HG02973 (cell line): ENCODE data around the gene ITPR3.

Experiments
- ATAC-seq: cut with Tn5 transposase; IDR thresholded peaks from one replicate; pipeline ENCODE4 v1.9.1; 2021; ENCODE audit warnings: moderate library complexity; ENCODE audit not compliant: unreplicated experiment

Gene ITPR3

GRCh38 chr6:33620856-33621710, at the start of gene ITPR3:
Gene ITPR3, plus strand, starts transcription at chr6:33621322. Its CDS starts 281 bp downstream, at chr6:33621603.
- ATAC-seq: peak; percentile 52

DNA sequence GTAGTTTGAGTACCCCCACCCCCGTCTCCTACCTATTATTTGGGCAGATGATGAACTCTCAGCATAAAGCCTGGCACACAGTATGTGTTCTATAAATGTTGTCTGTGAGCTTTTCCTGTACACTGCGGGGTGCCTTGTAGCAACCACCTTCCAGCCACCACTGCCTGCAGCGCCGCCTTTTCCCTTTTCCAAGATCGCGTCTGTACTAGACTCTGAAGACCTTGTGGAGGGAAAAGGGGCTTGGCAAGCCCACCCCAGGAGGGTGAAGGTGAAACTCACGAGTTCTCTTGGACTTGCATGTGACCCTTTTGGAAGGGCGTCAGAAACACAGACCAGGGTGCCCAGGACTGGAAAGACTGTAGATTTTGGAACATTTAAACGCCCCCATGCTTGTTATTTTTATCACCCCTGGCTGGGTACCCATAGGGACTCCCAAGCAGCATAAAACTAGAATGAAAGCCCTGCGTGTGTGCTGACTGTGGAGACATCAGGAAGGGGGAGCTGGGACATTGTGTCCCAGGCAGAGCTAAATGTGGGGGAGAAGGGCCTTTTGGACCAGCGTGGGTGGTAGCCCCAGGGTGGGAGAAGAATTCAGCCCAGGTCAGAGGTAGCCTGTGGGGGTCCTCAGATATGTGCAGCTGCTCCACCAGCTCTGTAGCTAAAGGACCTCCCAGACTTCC, 49.3 kb upstream of the ITPR3 start:
- ATAC-seq: no peak

- ATAC-seq: no peak
Measured at GRCh38 chr6:33575211-33575610, 45.9 kb upstream of the ITPR3 start.

DNA sequence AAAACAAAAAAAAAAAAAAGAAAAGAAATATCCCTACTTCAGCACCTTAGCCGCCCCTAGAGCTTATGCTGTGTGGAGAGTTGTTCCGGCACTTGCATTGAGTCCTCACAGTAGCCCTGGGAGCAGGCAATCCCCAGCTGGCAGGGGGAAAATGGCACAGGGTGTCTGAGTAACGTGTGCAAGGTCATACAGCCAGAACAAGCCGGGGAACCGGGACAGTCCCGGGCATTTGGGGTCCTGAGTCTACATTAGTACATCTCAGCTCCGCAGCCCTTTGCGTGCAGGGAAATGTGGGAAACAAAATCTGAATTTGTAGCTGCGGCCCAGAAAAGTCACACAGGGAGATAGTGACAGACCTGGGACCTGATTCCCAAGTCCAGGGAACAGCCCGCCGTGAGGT, 44.5 kb upstream of the ITPR3 start:
- ATAC-seq: no peak

DNA sequence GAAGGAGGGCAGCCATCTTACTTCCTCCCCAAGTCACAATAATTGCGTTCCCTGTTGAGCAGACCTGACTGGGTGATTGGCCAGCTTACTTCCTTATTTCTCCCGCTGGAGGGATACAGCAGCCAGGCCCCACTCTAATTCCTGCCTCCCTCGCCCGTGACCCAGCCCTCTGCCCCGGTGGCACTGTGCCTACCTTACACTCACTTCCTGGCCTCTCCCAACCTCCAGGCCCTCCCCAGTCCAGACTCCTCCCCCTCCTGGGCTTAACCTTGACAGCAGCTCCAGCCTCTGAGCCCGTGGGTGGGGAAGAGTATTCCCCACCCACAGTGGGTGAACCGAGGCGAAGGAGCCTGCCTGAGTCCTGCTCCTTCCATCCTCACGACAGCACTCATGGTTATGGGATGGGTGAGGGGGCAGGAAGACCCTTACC, 44.0 kb upstream of the ITPR3 start:
- no peak for ATAC-seq

GRCh38 chr6:33577718-33578117, 43.4 kb upstream of the ITPR3 start:
- ATAC-seq: no peak

DNA sequence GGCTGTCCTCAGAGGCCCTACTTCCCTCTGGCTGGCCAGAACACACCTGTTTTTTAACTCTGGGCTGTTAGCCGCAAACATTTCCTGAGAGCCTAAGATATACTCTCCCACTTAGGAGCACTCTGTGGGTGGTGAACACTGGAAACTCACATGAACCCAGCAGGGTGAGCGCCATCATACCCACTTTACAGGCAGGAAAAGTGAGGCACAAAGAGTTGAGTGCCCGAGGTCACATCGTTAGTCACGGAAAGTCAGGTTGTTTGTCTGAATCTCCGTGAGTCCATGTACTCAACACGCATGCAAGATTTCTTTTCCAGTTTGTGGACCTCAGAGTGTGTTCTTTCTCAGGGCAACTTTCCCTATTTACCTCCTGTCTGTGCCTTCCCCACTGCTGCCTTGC, 43.0 kb upstream of the ITPR3 start:
- ATAC-seq: no peak

DNA sequence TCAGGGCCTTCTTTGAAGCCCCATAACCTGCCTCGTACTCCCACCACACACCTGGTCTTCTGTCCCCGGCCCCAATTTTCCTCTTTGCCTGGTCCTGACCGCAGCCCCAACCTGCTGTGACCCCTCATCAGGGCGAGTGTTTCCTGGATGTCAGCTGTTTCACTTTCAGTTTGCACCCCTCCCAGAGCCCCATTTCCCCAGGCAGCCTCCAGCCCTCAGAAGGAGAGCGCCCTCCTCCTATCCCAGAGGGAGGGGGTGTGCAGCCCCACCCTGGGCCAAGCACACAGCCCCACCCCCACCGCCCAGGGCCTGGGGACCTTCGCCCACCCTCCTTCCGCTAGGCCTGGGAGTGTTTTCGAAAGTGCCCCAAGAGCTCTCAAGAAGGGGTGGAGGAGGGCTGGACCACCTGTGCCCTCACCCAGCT, 42.5 kb upstream of the ITPR3 start:
- no peak for ATAC-seq

DNA sequence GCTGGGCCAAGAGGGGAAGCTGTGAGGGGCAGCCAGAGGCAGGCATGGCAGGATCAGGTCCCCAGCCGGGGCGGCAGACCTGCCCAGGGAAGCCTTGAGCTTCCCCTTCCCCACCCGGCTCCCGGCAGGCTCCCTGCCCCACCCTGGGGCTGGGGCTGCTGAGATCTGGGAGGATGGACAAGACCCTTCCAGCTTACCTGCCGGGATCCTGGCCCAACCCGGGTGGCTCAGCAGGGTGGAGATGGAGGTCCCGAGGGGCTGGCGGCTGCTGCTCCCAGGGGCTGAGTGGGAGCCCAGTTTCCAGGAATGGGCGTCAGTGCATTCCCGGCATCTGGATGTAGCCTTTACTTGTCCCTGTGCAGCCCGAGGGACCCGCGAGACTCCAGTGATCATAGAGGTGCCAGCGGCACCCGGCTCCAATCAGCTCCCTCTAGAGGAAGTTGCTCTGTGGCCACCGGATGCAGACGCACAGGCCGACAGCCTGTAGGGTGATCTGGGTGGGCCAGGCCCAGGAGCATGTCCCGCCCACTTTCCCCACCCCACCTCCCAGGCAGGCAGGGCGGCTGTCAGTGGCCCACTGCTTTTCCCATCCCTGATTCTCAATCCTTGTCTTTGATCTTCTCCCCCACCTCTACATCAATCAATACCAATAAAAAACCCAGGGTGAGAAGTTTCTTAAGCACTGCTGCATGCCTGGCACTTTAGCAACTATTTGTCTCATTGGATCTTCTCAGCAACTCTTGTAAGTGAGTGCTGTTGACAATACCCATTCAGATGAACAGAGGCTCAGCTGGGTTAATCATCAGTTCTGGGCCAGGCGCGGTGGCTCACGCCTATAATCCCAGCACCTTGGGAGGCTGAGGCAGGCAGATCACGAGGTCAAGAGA, 41.1 kb upstream of the ITPR3 start, which contains the start of gene BAK1:
Gene BAK1, minus strand, starts transcription at position 449 of the 887 bp plus-strand sequence. CDS start 2,672 bp downstream, outside the sequence.
- peak; percentile 88 for ATAC-seq

- ATAC-seq: no peak
Measured at GRCh38 chr6:33581186-33581585, 39.9 kb upstream of the ITPR3 start.

GRCh38 chr6:33583591-33584155, 37.4 kb upstream of the ITPR3 start:
- ATAC-seq: no peak

GRCh38 chr6:33584700-33585402, 36.3 kb upstream of the ITPR3 start:
- ATAC-seq: no peak

DNA sequence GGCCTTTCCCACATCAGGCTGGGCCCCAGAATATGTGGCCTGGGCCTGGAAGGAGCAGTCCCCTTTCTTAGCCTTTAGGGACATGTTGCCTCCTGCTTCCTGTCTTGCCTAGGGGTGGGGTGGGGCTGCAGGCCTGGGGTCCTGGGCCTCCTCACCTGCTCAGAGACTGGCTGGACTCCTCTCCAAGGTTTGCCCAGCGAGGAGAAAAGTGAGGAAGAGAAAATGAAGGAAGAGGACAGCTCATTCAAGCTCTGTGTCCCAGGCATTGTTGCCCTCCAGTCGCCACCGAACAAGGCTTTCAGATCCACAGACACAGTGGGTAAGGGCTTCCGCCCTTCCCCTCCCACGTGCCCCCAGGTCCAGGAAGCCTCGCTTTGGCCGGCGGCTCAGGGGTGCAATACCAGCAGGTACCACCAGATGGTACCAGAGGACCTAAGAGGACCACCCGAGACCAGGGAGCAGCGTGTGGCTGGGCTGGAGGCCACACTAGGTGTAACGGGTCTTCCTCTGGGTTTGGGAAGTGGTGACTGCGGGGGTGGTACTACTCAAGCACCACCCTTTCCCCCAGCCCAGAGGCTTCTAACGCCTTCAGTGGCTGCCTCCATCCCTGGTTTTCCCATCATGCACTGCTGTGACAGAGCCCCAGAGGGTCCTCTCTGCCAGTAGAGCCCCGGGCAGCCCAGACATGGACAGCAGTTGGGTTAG, 35.6 kb upstream of the ITPR3 start:
- ATAC-seq: no peak

DNA sequence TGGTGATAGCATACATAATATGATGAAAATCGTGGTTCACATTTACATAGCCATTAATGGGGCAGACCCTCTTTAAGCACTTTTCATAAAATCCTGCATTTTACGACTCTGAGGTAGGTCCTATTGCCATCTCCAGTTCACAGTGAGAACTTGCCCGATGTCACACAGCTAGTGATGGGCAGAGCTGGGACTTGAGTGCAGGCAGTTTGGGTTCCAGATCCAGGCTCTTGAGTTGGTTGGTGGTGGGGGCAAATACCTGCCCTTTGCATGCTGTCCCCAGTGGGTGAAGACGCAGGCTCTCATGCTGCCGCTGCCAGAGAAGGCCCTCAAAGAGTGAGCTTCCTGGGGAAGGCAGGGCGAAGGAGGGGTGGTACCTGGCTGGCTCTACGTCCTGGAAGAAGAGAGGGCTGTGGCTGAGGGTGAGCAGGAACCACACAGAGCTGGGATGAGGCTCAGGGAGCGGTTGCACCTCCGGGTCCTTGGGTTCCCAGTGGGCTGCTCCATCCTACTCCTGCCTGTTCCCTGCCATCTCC, 34.9 kb upstream of the ITPR3 start:
- ATAC-seq: no peak

DNA sequence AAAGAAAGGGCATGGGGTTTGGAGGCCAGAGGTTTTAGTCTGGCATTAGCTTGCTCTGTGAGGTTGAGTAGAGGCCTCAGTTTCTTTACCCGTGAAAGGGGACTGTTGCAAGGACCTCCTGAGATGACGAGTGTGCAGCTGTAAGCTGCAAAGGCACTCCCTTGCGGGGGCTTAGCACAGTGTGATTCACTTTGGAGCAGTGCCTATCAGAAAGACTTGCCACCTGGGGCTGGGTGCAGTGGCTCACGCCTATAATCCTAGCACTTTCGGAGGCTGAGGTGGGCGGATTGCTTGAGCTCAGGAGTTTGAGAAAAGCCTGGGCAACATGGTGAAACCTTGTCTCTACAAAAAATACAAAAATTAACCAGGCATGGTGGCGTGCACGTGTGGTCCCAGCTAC, 33.6 kb upstream of the ITPR3 start:
- no peak for ATAC-seq

DNA sequence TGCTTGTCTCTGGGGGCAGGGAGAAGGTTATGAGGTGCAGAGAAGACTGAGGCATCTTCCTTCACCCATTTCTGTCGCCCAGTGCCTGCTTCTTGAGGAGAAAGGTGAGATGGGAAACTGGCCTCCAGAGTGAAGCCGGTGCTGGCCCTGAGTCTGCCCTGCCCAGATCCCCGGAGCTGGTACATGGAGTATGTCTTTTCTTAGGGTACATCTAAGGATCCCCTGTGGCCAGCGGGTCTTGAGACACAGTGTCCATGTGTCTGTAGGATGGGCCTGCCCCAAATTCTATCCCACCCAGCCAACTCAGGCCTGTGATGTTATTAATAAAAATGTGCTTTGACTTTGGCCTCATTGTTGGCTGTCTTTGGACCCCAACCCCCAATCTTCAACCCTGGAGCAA, 32.2 kb upstream of the ITPR3 start:
- ATAC-seq: no peak

GRCh38 chr6:33589392-33589730, 31.8 kb upstream of the ITPR3 start:
- no peak for ATAC-seq

DNA sequence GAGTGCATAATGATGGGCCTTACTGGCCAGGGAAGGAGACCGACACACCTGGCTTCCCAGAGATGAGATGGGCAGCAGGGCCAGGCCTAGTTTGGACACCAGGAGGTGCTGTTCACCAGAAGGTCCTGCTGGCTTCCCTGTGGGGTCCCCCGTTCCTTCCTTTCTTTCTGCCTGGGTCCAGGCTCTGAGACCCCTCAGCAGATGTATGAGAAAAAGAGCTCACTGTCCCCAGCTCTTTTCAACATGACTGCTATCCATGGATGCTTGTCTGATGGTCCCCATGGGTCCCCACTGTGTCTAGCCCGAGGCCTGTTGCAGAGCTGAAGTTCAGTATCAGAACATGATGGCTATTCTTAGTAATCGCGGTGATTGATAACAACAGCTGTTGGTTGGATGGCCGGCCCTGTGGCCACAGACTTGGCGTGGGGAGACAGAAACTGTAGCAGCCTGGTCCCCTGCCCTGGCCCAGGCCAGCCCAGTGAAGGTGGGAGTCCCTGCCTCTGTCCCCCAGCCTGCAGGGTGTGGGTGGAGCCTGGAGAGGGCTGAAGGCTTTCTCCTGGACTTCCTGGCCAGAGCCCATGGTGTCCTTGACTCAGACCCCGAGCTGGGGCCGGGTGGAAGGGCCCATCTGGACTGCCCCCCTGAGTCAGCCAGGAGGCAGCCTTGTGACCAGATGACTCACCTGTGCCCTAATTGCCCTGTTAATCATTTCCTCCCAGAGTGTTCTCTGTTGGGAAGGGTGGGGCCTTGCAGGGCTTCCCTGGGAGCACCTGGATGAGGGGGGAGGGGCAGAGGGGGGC, 31.2 kb upstream of the ITPR3 start:
- ATAC-seq: no peak
